HG03342 (cell line): ENCODE results near the gene ARHGAP11A.

Source experiments
- ATAC-seq: cut with Tn5 transposase; IDR thresholded peaks from one replicate; pipeline ENCODE4 v1.9.1; 2021; ENCODE audit warnings: mild to moderate bottlenecking, moderate library complexity; ENCODE audit not compliant: unreplicated experiment

Gene ARHGAP11A

GRCh38 chr15:32652178-32652577 is 36.9 kb downstream of the ARHGAP11A start:
- ATAC-seq = no peak

GRCh38 chr15:32656091-32656490 is 40.8 kb downstream of the ARHGAP11A start:
- ATAC-seq = no peak

GRCh38 chr15:32656496-32656895 is 41.2 kb downstream of the ARHGAP11A start:
- no peak for ATAC-seq

- peak; percentile 71 for ATAC-seq
Measured at GRCh38 chr15:32657198-32657883, 42.0 kb downstream of the ARHGAP11A start.

- no peak for ATAC-seq
Measured at GRCh38 chr15:32657941-32658340, 42.6 kb downstream of the ARHGAP11A start.

GRCh38 chr15:32659340-32660155 is 44.2 kb downstream of the ARHGAP11A start:
- ATAC-seq = no peak

GRCh38 chr15:32663671-32664070 is 48.4 kb downstream of the ARHGAP11A start:
- ATAC-seq = no peak

- ATAC-seq = no peak
Measured at GRCh38 chr15:32664796-32665195, 49.5 kb downstream of the ARHGAP11A start.

- ATAC-seq = no peak
Measured at GRCh38 chr15:32667321-32667720, 52.0 kb downstream of the ARHGAP11A start.

GRCh38 chr15:32668942-32669341 is 53.6 kb downstream of the ARHGAP11A start:
- ATAC-seq = no peak

GRCh38 chr15:32669896-32670611 is 54.8 kb downstream of the ARHGAP11A start:
- no peak for ATAC-seq

- no peak for ATAC-seq
Measured at GRCh38 chr15:32670623-32671022, 55.3 kb downstream of the ARHGAP11A start.

GRCh38 chr15:32671339-32672325 is 56.3 kb downstream of the ARHGAP11A start:
- ATAC-seq = no peak

- ATAC-seq = no peak
Measured at GRCh38 chr15:32674681-32675080, 59.4 kb downstream of the ARHGAP11A start.

- no peak for ATAC-seq
Measured at GRCh38 chr15:32675466-32675865, 60.2 kb downstream of the ARHGAP11A start.

- ATAC-seq = no peak
Measured at GRCh38 chr15:32676169-32676568, 60.9 kb downstream of the ARHGAP11A start.

- ATAC-seq = no peak
Measured at GRCh38 chr15:32677238-32677750, 62.0 kb downstream of the ARHGAP11A start.

- ATAC-seq = no peak
Measured at GRCh38 chr15:32679298-32679690, 64.0 kb downstream of the ARHGAP11A start.

- ATAC-seq = no peak
Measured at GRCh38 chr15:32682569-32682968, 67.3 kb downstream of the ARHGAP11A start.

GRCh38 chr15:32682977-32683630 is 67.8 kb downstream of the ARHGAP11A start:
- ATAC-seq = no peak
